GM21737 (cell line): Measurements from ENCODE around the gene SNED1.

Experiments used
- ATAC-seq: cut with Tn5 transposase; IDR thresholded peaks from one replicate; pipeline ENCODE4 v1.9.1; 2021; ENCODE audit warnings: mild to moderate bottlenecking, moderate library complexity; ENCODE audit not compliant: unreplicated experiment

Gene SNED1

GRCh38 chr2:241123816-241124536, 125.6 kb downstream of the SNED1 start:
- no peak for ATAC-seq

- ATAC-seq, result no peak
Observed at GRCh38 chr2:241125626-241126025, 127.2 kb downstream of the SNED1 start.

DNA sequence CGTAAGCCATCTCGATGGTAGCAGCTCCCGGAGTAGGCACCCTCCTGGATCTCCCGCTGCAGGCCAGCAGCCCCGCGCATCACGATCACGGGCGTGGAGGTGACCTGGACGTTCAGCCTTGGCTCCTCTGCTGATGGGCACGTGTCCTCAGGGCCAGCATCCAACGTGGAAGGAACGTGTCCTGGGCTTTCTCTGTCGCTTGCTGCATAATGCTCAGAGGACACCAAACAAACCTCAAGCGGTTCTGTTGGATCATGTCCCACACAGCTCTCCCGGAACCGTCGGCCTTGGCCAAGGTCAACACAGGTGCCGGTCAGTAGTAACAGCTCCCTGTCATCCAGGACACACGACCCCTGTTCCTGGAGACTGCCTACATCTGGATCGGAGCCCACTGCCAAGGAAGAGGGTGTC, 127.8 kb downstream of the SNED1 start:
- ATAC-seq, result no peak

GRCh38 chr2:241126771-241127202, 128.4 kb downstream of the SNED1 start:
- ATAC-seq, result no peak

DNA sequence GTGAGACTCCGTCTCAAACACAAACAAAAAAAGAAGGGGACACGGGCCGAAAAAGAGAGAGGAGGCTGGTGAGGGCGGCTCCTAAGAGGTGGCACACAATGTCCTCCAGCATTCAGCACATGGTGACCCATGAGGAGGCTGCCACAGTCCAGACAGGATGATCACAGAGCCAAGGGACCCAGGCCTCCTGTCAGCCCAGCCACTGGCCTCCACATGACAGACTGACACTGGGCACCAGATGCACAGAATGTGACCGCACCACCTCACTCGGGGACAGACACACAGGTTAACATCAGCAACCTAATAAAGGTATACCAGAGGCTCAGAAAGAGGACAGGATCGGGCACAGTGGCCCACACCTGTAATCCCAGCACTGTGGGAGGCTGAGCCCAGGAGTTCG, 129.8 kb downstream of the SNED1 start:
- no peak for ATAC-seq

DNA sequence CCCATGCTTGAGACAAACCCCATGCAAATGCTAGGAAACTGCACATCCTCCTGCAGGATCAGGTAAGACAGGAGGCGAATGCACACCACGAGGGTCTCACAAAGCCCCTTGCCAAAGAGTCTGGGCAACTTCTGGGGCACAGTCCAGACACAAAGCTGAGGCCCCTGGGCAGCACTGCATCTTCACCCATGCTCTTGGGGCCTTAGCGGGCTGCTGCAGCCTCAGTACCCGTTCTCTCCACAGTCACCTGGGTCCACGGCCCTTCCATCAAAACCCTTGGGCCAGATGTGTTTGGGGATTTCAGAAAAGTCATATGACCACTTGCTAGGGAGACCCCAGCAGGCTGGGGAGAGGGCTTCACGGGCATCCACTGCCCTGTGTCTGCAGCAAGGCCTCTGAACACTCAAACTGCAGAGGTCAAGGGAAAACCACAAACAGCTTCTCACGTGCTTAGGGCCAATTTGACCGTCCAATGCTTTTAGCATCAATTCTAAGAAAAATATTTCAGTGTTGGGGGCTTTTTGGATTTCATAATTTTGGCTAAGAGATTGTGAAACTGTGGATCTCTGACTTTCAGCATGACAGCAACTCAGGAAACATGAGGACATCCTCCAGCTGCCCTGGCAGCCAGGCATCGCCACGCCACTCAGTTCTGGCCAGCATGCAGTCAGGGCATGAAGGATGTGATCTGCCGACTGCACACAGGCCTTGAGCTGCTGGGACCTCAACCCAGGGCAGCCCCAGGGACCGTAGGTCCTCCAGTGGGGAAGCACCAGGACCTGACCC, 130.9 kb downstream of the SNED1 start:
- ATAC-seq, result no peak

- ATAC-seq, result no peak
Observed at GRCh38 chr2:241130316-241130715, 131.9 kb downstream of the SNED1 start.

GRCh38 chr2:241131531-241131930, 133.1 kb downstream of the SNED1 start:
- ATAC-seq, result no peak

GRCh38 chr2:241132538-241133435, 134.4 kb downstream of the SNED1 start:
- ATAC-seq, result no peak

DNA sequence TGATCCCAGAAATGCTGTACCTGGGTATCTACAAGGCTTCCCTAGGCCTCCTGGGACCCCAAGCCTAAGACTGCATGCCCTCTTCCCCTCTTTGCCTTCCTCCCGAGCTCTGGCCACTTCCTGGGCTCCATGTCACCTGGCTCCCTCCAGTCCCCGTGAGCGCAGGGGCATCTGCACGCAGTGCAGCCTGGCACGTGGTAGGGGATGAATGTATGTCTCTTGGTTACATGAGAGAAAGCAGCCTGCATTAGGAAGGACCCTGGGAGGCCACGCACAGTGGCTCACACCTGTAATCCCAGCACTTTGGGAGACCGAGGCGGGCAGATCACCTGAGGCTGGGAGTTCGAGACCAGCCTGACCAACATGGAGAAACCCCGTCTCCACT, 135.0 kb downstream of the SNED1 start:
- ATAC-seq, result no peak

- no peak for ATAC-seq
Observed at GRCh38 chr2:241134711-241135110, 136.3 kb downstream of the SNED1 start.

GRCh38 chr2:241135737-241136136, 137.3 kb downstream of the SNED1 start:
- no peak for ATAC-seq

- no peak for ATAC-seq
Observed at GRCh38 chr2:241136191-241136590, 137.8 kb downstream of the SNED1 start.

DNA sequence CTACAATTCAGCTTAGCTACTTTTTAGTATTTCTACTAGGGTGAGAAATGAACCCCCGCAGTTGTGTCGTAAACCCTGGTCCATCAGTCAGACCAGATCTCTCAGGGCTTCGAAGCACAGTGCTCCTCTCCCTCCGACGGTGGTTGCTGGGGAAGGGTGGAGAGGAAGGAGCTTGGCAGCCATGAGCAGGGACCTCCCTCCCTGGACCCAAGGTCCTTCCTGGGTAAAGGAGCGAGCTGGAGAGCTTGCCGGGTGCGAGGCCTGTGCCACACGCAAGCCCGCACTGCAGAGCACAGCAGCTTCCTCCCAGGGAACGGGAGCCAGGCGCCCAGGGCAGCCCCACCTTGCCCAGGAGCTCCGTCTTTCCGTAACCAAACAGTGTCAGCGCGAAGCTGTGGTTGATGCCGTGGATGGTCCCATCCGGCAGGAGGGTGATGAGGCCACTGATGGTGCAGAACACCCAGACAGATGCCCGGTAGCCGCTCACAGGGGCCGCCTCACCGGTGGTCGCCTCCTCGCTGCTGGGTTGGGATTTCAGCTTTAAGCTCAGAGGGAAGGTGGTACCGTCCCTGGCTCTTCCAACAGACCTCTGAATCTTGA, 138.3 kb downstream of the SNED1 start:
- no peak for ATAC-seq

DNA sequence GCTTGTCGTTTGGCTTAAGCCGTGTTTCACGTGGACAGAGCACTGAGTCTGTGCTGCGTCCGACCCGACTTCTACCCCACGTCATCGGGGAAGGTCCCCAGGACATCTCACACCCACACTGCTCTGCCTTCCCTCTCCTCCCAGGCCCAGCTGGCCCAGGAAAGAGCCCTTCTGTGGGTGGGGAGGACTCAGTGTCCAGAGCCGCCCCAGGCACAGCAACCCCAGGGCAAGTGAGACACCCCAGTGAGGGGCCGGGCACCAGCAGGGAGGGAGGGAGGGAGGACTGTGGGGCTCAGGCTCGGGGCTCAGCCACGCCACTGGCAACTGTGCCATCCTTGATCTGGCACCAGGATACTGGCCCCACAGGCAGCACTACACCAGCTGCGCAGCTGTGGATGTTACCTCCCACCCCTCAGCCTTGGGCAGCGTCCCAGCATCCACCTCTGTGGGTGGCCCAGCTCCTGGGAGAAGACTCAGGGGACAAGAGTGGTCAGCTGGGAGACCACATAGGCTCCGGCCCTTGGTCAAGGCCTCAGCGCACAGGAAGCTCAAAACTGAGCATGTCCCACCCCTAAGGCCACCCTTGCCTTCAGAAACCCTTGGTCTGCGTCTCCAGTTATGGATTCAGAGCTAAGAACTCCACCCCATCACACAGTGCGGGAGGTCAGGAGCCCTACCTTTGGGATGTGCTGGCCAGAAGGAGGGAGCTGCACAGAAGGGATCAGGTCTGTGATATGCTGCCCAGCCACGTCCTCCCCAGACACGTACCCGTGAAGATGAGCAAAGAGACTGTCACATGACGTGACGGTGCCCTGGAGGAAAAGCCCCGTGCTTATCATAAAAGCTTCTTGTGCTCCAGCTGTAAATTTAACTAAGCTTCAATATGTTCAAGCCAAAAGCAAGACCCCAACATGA, 139.1 kb downstream of the SNED1 start:
- no peak for ATAC-seq

DNA sequence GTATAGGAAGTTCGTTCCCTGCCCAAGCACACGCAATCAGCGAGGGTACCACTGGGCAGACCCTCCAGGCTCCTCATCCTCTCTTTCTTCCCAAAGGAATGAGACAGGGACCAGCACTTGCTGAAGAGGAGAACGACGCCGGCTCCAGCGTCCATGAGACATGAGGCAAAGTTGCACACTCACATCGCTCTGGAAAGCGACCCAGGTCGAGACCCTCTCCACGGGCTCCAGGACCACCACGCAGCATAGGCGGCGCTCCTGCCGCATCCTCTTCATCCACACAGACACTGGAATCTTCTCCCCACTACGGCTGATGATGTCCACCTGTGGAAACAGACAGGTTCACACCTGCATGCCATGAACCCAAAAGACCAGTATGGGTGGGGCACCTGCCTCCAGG, 140.1 kb downstream of the SNED1 start:
- ATAC-seq, result no peak

- ATAC-seq, result no peak
Observed at GRCh38 chr2:241139531-241140444, 141.4 kb downstream of the SNED1 start.

DNA sequence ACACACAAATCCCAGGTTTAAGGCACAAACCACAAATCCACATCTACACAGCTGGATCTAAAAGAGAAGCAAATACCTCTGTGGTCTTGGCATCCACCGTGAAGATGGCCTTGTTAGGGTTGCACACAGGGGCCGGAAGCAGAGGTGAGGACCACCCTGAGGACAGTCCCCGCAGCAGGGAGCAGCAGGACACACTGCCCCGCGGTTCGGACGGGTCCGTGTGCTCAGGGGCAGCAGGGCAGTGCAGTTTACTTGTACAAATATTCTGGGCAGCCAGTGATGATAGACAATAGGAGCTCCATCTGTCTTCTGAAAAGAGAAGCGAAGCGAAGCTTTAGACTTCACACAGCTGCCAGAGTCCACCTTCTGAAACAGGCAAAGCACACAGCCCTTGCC, 142.0 kb downstream of the SNED1 start:
- ATAC-seq, result no peak

GRCh38 chr2:241141214-241141770, 142.9 kb downstream of the SNED1 start:
- no peak for ATAC-seq
